ENCODE results near the gene MCM7. TPM values are rescaled to one million over a fixed set of nuclear protein-coding genes. Genes with fewer than 3 reads are reported as not detected.
A peak's percentile ranks its signal among the peaks of the same experiment; 100 is the strongest.
"Not testable (repeated sequence)": the region's sequence is repeated elsewhere in the genome, so short reads cannot be mapped to it uniquely, and the experiment has no call there.

MCM7 gene
- total and polyA plus RNA-seq, 2 donors from 2014 or later, result 21.0 to 47.2 TPM

DNA sequence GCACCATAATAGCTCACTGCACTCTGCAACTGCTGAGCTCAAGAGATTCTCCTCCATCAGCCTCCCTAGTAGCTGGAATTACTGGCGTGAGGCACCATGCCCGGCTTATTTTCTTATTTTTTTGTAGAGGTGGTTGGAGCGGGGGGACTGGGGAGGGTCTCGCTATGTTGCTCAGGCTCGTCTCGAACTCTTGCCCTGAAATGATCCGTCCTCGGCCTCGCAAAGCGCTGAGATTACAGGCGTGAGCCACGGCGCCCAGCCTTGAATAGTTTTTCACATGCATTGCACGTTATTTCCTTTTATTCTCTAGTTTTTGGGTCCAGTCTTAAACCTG lies 47.0 kb upstream of the MCM7 start:
- intact Hi-C loops (cut with DNase I), result no loop called here
- H3K4me3 ChIP-seq (ENCODE audit: low read length in 3 of 3), result peak overlapping the region; percentile 69 to 98 (median 79)
- H3K27ac ChIP-seq (ENCODE audit: low read depth in 2 of 2, low read length in 2 of 2), result peak overlapping the region in 1 of 2 donors; percentile 38
- no peak for TF ChIP-seq CTCF (IDR thresholded peaks at IDR 0.05; ENCODE audit: borderline replicate concordance, extremely low read depth, insufficient read depth)
- H3K9me3 ChIP-seq (ENCODE audit: control insufficient read depth in 2 of 3, insufficient read depth in 1 of 3, low read length in 3 of 3), result no peaks in the 10 kb centered on the region
- H3K9ac ChIP-seq (ENCODE audit: low read length in 3 of 3), result peak overlapping the region; percentile 47 to 77 (median 55)
- DNase-seq (no peak), FAIRE-seq (no peak)
- no peaks in the 10 kb centered on the region for H3K27me3 ChIP-seq (ENCODE audit: control insufficient read depth, insufficient read depth, low read length)
- H3K4me1 ChIP-seq (ENCODE audit: control insufficient read depth in 2 of 3, insufficient read depth in 2 of 3, low read depth in 1 of 3, low read length in 3 of 3), result peaks cover 0 to 8% (median 3%) of the 10 kb centered on the region in 3 donors
- no peaks in the 10 kb centered on the region for H3K36me3 ChIP-seq (ENCODE audit: control insufficient read depth in 2 of 3, insufficient read depth in 3 of 3, low read length in 3 of 3)

GRCh38 chr7:100147278-100147677 lies 46.1 kb upstream of the MCM7 start:
- intact Hi-C loops (cut with DNase I), result no loop called here
- Histone ChIP-seq H3K27me3 (ENCODE audit: control insufficient read depth, insufficient read depth, low read length) (no peaks in the 10 kb centered on the region), H3K4me3 (ENCODE audit: low read length in 3 of 3) (no peak overlapping the region), H3K4me1 (ENCODE audit: control insufficient read depth in 2 of 3, insufficient read depth in 2 of 3, low read depth in 1 of 3, low read length in 3 of 3) (peaks cover 0 to 8% (median 3%) of the 10 kb centered on the region in 3 donors), H3K36me3 (ENCODE audit: control insufficient read depth in 2 of 3, insufficient read depth in 3 of 3, low read length in 3 of 3) (no peaks in the 10 kb centered on the region), H3K27ac (ENCODE audit: low read depth in 2 of 2, low read length in 2 of 2) (no peak overlapping the region), H3K9ac (ENCODE audit: low read length in 3 of 3) (no peak overlapping the region), H3K9me3 (ENCODE audit: control insufficient read depth in 2 of 3, insufficient read depth in 1 of 3, low read length in 3 of 3) (no peaks in the 10 kb centered on the region)
- DNase-seq (no peak), FAIRE-seq (no peak)
- TF ChIP-seq CTCF (IDR thresholded peaks at IDR 0.05; ENCODE audit: borderline replicate concordance, extremely low read depth, insufficient read depth), result no peak

DNA sequence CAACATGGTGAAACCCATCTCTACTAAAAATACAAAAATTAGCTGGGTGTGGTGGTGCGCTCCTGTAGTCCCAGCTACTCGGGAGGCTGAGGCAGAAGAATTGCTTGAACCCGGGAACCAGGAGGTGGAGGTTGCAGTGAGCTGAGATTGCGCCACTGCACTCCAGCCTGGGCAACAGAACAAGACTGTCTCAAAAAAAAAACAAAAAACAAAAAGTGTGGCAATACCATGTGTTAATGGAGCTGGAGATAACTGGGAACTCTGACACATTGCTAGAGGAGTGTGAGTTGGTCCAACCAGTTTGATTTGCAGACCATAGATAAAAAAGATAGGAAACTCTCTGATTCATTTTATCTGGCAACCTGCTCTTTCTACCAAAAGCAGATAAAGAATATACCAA lies 45.2 kb upstream of the MCM7 start:
- intact Hi-C loops (cut with DNase I); FAIRE-seq: not testable (repeated sequence)

GRCh38 chr7:100142461-100142860 lies 41.3 kb upstream of the MCM7 start:
- DNase-seq (no peak), FAIRE-seq (no peak)
- Histone ChIP-seq H3K4me1 (ENCODE audit: control insufficient read depth in 2 of 3, insufficient read depth in 2 of 3, low read depth in 1 of 3, low read length in 3 of 3) (no peaks in the 10 kb centered on the region), H3K36me3 (ENCODE audit: control insufficient read depth in 2 of 3, insufficient read depth in 3 of 3, low read length in 3 of 3) (no peaks in the 10 kb centered on the region), H3K27ac (ENCODE audit: low read depth in 2 of 2, low read length in 2 of 2) (no peak overlapping the region), H3K27me3 (ENCODE audit: control insufficient read depth, insufficient read depth, low read length) (no peaks in the 10 kb centered on the region), H3K9ac (ENCODE audit: low read length in 3 of 3) (no peak overlapping the region), H3K4me3 (ENCODE audit: low read length in 3 of 3) (no peak overlapping the region), H3K9me3 (ENCODE audit: control insufficient read depth in 2 of 3, insufficient read depth in 1 of 3, low read length in 3 of 3) (no peaks in the 10 kb centered on the region)
- intact Hi-C loops (cut with DNase I), result no loop called here
- no peak for TF ChIP-seq CTCF (IDR thresholded peaks at IDR 0.05; ENCODE audit: borderline replicate concordance, extremely low read depth, insufficient read depth)

More for the DNA sequence above, 45.2 kb upstream of the MCM7 start:
- not testable (repeated sequence) for H3K9ac ChIP-seq (ENCODE audit: low read length in 3 of 3); H3K9me3 ChIP-seq (ENCODE audit: control insufficient read depth in 2 of 3, insufficient read depth in 1 of 3, low read length in 3 of 3); H3K27me3 ChIP-seq (ENCODE audit: control insufficient read depth, insufficient read depth, low read length); H3K4me1 ChIP-seq (ENCODE audit: control insufficient read depth in 2 of 3, insufficient read depth in 2 of 3, low read depth in 1 of 3, low read length in 3 of 3); H3K36me3 ChIP-seq (ENCODE audit: control insufficient read depth in 2 of 3, insufficient read depth in 3 of 3, low read length in 3 of 3); H3K27ac ChIP-seq (ENCODE audit: low read depth in 2 of 2, low read length in 2 of 2); H3K4me3 ChIP-seq (ENCODE audit: low read length in 3 of 3); DNase-seq

Measured in kidney (tissue), 14 donors.